Effector CD4-positive, alpha-beta T cell (primary cell): Measurements from ENCODE around the gene TTLL11.

Experiments
- DNase-seq: peaks from one replicate; pipeline ENCODE4 v3.0.0-alpha.2; 2020

TTLL11 gene

DNA sequence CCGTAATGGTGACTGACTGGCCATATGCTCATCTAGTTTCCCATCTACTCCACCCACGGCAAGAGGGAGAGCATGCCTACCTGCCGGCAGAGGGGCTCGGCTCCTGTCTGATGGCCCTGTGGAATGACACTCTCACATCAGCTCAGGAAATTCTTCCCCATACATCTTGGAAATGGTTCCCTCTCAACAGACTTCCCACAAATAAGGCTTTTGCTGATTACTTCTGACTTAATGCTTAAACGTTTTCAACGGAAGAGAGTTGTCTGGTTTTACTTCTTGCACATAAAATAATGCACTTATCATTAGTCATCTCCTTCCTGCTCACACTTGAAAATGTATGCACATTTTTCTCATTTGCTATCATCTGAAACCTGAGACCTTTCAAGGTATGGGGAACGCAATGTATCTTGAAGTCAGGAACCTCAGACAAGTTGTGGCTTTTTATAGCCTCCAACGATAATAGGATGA, 129.5 kb downstream of the TTLL11 start:
- no peak for DNase-seq

DNA sequence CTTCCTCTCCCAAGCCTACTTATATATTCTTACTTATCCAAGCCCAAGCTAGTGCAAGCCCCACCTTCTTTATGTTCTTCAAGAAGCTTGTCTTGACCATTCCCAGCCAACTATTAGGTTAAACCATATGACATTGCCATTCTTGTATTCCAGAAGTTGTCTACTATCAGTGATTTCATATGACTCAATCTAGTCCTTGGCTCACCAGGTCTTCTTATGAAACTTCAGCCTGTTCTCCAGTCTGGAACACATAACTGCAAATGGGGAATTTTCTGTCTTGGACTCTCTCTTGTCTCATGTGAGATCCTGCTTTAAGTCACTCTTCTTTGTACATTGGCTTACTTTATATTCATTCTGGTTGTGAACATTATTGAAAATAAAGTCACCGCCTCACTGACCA, 130.7 kb downstream of the TTLL11 start:
- DNase-seq = no peak

DNA sequence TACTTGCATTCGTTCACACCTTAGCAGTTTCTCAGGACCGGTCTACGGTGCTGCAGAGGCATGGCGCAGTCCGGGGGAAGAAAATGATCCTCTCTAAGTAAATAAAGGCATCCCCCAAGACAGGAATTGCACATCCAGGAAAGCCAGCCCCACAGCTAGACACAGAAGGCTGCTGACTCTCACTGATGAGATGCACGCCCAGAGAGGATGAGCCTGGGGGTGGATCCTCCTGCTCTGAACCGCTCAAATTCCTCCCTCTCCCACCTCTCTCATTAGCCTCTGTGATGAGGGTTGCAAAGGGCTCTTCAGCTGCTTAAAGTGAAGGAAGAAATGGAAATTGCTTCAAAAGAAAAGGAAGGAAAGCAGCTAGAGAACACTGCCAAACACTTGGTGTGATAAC, 132.4 kb downstream of the TTLL11 start:
- no peak for DNase-seq

DNA sequence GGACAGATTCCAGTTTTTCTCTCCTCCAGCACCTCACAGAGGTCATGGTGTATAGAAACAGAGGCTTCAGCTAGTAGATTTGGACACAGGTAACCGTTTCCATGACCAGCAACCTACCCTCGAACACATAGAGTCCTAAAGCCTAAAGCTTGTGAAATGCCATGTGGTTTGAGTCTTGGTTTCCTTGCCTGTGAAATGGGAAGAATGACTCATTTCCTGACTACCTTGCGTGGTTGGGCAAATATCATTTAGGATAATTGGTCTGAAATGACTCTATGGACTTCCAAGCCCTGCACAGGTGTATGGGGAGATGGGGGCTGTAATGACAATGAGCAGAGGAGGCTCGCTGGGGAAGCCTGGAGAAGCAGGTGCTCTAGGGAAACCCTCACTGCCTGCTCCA, 134.6 kb downstream of the TTLL11 start:
- no peak for DNase-seq

DNA sequence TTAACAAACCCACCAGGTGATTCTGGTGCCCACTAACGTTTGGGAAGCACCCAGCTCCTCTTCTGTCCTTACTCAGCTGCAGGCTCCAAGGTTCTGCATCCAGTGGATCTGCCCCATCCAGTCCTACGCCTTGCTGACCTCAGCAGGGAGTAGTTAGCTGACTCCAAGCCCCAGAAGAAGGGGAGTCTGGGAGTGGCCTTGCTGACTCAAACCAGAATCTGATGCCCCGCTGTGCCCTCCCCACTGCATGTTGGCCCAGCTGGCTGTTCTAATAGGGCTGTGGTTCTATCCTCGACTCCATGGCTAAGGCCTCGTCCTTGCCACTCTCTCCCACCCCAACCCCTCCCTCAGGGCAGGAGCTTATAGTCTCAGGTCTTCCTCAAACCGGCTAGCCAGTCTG, 136.3 kb downstream of the TTLL11 start:
- DNase-seq = no peak

DNA sequence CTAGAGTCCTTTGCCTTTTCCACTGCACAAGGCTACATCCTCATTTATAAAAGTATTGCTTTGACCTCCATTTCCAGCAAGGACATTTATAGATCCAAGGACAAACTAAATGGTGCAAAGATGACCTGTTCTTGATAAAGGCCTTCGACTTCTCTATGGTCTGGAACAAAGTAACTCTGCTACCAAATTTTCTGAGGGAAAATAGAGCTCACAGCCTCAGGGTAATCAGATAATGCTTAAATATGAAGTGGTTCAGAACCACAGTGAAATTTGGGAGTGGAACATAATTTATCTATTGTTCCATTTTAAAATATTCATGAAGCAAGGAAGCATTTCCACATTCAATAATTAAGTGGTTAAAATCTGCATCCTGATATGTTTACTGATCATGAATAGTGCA, 137.5 kb downstream of the TTLL11 start:
- DNase-seq = no peak

DNA sequence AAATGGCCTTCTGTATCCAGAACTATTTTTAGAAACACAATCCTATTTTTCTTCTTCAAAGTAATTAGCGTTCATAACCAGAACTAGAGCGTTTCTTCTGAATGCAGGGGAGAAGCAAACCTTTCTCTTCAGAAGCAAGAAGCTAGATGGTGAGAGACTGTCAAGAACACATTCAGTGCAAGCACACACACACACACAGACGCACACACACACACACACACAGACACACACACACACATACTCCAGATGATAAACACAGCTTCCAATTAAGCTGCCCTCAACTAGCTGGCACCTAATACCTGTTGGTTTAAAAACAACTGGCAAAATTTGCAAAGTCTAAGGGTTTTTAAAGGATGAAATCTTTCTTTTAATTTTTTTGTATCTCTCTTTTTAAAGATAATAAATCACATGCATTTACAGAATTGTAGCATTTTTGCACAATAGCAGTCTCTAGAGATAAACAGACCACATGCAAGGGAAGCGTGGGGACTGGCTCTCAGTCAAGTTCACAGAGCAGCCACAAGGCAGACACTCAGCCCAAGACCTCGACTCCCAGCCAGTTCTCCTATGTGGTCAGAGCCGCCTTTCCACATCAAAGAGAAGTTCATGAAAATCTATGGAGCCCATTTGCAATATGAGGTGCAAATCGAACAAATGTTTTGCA, 138.5 kb downstream of the TTLL11 start:
- no peak for DNase-seq

DNA sequence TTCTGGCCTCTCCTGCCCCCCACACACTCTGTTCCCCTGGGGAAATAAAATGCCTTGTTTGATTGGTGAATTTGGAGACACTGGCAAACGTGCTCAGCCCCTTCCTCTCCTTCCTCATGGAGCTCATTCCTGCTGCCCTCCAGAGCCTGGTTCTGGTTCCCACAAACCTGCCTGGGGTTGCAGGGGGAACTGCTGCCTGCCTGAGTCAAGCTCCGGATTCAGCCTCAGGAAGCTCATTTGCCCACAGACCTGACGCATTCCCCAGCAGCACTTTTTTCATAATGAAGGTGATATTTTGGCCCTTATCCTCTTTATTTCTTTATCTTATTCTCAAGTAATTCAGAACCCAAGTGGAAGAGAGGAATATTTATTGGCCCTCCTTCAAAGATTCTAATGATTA, 140.5 kb downstream of the TTLL11 start:
- DNase-seq = no peak

DNA sequence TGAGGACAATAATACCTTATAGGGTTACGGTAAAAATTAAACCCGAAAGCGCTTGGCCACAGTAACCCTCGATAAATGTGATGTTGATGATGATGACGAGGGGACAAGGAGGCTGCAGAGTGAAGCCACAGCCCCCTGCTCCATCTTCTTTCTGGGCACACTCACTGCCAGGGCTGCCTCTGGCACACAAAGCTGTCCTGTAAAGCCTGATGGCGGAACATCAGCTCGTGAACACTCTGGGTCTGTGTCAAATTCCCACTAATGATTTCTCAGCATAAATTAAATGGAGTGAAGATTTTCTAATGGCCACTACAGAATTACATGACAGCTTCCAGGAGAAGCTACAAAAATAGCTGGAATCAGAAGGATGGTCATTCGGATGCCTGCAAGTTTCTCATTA, 142.2 kb downstream of the TTLL11 start:
- DNase-seq = no peak

DNA sequence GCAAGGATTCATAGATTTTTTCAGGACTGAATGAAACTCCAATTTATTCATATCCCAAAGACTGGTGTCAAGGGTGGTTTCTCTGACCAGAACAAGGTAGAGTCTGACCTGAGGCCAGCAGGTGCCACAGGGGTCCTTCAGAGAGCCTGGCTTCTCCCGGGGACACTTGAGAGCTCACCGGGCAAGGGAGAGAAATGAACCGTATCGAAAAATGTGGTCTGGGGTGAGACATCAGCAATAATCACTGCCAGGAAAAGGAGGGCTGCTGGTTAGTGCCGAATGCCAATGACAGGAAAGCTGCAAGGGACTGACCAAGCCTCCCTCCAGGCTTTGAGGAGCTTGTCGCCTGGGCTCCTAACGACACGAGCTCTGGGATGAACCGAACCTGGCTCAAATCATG, 142.7 kb downstream of the TTLL11 start:
- DNase-seq = no peak

DNA sequence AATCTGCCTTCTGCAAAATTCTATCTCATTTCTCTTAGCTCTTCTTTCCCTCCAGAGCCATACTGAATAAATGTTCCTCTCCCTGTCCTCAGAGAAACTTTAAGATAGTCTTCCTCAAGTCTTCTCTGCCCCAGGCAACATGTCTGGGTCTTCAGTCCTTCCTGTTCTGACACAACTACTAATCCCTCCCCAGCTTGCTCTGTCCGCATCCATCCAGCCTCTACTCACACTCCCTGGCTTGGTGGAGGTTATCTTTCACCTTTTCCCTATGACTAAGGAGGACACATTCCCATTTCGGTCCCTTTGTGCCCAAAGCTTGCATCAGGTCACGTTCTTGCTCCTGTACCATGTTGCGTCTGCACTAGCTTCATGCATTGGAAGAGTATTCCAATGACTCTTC, 143.3 kb downstream of the TTLL11 start:
- no peak for DNase-seq

DNA sequence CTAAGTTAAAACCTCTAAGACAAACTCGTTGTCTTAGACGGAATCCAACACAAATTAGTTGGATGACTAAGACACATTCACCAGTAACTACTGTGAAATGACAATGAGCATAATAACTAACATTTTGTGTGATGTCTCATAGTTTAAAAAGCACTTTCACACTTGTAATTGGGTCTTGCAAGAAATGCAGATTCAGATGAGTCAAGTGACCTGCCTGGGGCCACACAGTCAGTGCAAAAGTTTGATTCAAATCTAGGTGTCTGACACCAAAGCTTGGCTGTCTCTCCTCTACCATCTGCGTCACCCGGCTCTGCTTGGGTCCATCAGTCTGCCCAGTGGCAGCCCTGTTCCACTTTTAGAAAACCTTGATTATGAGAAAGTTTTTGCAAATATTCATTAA, 143.7 kb downstream of the TTLL11 start:
- DNase-seq = no peak

DNA sequence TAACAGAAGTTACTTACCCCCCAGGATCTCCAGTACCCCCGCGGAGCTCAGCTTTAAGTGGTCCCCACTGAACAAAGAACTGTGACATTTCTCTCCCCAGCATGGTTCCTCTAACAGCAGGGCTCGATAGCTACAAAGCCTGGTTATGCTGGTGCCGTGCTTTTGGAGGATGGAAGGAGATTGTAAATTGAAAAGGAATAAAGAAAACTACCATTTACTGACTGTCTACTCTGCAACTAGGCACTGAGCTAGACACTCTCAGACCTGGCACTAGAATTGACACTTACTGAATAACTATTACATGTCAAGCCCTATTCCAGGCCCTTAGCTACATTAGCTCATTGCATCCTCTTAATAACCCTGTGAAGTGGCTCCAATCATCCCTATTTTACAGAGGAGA, 145.3 kb downstream of the TTLL11 start:
- DNase-seq = no peak

DNA sequence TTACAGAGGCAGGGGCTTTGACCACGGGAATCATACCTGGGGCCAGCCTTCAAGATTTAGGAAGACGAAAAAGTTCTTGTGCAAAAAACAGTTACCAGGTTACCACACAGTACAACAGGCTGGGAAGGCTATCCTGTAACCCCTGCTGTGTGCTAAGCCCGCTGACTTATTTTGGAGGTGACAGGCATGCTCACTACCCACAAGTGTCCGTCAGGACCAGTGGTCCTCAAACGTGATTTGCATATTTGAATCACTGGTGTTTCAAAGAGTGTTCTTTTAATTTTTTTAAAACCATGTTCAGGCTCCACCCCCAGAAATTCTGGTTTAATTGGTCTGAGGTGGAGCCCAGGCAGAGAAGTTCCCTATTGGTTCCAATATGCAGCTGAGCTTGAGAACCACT, 146.6 kb downstream of the TTLL11 start:
- DNase-seq = no peak

DNA sequence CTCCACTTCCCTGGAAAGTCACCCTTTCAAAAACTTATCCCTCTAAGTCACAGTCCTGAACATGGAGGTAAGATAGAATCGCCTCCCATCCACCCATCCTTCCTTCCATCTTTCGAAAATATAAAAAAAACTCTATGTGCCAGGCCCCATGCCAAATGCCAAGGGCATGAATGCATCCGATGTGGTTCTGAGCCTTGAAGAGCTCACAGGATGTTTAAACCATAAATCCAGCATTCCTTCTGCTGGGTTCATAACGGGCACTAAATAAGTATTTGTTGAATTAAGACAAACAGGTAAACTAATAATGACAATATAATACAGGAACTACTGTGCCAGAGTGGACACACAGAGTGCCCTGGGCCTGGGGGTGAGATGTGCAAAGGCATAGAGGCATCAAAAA, 147.3 kb downstream of the TTLL11 start:
- DNase-seq = no peak

DNA sequence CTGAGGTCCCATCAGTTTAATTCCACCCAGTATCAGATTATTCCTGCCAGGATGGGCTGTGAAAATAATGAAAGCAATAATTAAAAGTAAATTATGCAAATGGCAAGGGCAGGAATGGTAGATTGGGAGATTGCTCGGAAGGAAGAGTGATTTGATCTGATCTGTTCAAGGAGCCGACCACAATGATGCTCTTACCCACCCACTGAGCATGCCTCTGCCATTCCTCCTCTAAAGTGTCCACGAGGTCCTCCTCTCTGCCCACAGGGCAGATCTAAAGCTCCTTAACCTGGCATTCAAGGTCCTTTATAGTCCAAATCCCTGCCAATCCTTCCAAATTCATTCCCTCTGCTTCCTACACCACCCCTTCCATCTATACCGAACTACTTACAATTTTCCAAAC, 147.8 kb downstream of the TTLL11 start:
- DNase-seq = no peak

DNA sequence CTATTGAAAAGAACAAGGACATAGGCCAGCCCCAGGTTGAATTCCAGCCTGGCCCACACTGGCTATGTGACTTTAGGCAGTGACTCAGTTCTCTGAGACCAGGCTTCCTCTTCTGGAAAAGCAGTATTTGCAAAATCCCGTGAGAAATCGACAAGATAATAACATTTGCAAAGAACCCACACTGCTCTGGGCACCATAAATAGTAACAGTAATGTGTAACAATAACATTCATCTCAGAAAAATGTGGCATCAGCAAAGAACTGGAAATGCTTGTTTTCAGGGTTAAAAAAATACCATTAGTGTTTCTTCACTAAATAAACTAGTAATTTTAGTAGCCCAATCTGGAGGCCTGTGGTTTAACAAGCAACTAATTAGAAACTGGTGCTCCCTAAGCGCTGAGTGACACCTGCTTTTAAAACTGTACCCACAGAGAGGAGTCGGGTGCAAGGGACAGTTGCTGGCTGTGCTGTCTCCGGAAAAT, 148.4 kb downstream of the TTLL11 start:
- DNase-seq = no peak

DNA sequence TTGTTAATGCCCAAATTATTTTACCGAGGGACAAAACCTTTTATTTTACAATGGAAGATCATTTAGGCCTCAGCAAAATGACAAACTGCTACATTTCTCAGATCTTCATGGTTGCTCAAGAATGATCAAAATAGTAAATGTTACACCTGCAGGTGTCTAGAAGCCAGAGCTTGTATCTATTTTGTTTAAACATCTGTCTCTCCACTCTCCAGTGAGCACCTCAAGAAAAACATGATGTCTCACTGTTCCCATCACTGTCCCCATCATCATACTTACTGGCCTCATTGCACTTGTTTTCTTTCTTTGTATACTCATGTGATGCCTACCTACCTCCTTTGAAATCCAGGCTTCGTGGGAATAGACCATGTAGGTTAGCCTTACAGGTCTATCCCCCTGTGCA, 149.6 kb downstream of the TTLL11 start:
- no peak for DNase-seq

DNA sequence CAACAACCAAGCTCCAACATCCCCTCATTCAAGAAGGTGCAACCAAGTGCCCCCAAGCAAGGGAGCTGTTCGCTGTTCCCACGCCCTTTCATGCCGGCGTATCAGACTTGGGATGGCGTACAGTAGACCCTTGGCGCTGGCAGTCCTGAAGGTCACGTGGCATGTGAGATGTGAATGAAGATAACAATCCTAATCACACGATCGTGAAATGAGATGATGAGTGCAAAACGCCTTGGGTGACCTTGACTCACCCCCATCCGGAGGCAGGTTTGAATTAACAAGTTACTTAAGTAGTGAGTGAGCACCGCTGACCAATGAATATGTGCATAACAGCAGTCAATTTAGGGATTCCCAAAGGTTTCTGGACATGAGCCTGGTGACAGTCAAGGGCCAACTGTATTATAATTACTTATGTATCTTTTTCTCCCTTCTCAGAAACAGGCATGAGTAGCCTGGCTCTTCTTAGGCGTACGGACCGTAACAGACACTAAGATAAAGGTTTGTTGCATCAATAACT, 150.2 kb downstream of the TTLL11 start:
- DNase-seq = no peak

DNA sequence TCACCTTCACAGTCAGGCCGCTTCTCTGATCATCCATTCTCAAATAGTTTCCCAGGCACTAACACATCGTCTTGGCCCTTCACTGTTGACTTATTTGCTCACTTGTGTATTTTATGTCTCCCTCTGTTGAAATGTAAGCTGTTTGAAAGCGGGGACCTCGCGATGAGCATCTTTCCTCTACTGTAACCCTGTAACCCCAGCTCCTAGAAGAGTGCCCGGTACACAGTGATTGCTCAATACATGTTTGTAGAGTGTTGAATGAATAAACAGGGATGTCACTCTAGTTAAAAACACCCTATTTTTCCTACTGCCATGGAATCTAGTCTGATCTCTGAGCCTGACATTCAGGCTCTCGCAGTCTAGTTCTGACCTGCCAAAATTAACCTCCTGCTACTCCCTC, 150.8 kb downstream of the TTLL11 start:
- DNase-seq = no peak

DNA sequence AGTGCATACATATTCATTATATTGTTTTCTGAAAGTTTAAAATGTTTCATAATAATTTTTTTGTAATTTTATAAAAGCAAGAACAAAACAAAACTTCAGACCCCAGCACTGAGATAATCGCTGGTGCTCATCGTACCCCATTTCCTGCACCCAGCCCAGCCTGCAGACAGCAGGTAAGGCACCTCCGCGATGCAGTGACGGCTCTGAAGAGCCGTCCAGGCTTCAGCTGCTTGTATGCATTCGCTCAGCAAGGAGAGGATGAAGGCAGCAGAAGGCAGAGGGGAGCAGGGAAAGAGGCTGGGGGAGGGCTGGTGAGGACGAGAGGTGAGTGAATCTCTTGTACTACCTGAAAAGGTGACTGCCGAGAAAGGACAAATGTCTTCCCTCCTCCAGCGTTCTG, 153.5 kb downstream of the TTLL11 start:
- no peak for DNase-seq

DNA sequence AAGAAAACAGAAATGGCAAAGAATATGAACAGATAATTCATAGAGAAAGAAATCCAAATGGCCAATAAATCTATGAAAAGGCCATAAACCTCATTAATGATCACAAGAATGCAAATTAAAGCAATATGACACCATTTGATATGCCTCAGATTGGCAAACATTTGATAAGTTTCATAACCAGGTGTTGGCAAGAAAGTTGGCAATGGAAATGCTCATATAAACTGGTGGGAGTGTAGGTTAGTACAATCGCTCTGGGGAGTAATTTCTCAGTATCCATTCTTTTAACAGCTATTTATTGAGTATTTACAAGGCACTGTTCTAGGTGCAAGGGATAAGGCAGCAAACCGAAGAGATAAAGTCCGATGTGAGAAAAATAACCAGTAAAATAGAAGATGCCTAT, 154.5 kb downstream of the TTLL11 start:
- no peak for DNase-seq

DNA sequence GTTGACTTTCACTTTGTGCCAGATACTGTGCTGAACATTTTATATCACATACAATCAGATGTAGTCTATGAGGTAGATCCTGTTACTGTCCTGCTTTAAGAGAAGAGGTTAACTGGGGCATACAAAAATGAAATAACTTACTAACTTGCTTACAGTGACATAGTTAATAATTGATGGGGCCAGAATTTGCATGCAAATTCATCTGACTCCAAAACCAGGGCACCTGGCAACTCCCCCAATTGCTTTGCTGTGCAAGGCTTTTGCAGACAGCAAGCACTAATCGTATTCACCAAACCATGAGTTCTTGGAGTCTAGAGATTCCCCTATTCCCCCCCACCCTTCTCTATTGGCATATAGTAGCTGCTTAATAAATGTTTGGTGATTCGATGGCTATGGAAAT, 155.9 kb downstream of the TTLL11 start:
- DNase-seq = no peak

DNA sequence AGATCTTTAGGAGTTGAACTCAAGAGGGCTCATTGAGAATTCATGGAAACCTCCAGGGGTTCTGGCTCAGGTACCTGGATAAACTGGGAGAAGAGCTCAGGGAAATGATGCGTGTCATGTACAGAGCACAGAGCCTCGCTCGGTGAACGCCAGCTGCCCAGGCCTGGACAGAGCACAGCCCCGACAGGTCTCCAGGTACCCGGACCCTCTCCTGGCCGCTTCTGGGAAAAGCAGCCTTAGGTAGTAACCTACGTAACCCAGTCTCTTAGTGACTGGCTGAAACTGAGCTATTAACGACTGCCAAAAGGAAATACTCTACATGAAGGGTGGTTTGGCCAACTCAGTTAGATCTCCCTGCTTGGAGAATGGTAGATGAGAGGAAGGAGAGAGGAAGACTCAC, 157.4 kb downstream of the TTLL11 start:
- DNase-seq = no peak

DNA sequence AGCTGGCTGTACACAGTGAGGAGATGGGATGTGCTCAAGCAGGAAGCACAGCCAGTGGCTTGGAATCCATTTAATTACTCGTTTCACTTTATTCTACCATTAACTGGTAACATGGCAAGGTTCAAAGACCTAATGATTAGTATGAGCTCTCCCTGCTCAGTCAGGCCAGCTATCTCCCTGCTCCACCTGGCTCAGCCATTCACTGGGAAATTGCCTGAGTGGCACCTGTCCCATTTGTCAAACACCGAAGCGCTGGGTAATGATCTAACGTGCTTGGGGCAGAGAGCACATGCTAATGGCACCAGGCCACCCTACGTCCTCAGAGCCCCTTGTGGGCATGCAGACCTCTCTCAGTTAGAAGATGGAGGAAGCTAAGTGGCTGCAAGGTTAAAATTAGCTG, 162.2 kb downstream of the TTLL11 start:
- DNase-seq = no peak
